Loucy (cell line): ENCODE data around the gene NBEAL2.

Experiments used
- H2AFZ ChIP-seq: fragments of 200-600 bp; sonication (generic); 2 replicates; pipeline ENCODE4 v1.6.0; 2016; ENCODE audit warnings: antibody characterized with exemption, mild to moderate bottlenecking, low read length, moderate library complexity
- H3F3A ChIP-seq: fragments of 200-600 bp; 2 replicates; pipeline ENCODE4 v1.6.0; 2016; ENCODE audit warnings: antibody characterized with exemption, low read depth, mild to moderate bottlenecking
- H3K27me3 ChIP-seq: fragments of 200-600 bp; sonication (generic); 2 replicates; pipeline ENCODE4 v1.6.1; 2014; ENCODE audit warnings: low read length, mild to moderate bottlenecking; ENCODE audit not compliant: insufficient read depth, poor library complexity, severe bottlenecking
- H3K36me3 ChIP-seq: fragments of 200-600 bp; sonication (generic); 2 replicates; pipeline ENCODE4 v1.6.1; 2016; ENCODE audit warnings: low read length; ENCODE audit not compliant: insufficient read depth
- H3K4me1 ChIP-seq: fragments of 200-600 bp; sonication (generic); 2 replicates; pipeline ENCODE4 v1.5.1; 2014; ENCODE audit warnings: low read length, mild to moderate bottlenecking; ENCODE audit not compliant: insufficient read depth, poor library complexity, severe bottlenecking
- H3K4me2 ChIP-seq: fragments of 200-600 bp; sonication (generic); 2 replicates; pipeline ENCODE4 v1.6.0; 2014; ENCODE audit warnings: antibody characterized with exemption, low read length, low read depth, mild to moderate bottlenecking; ENCODE audit not compliant: poor library complexity, severe bottlenecking
- H3K4me3 ChIP-seq: fragments of 200-600 bp; sonication (generic); 2 replicates; pipeline ENCODE4 v1.5.1; 2014; ENCODE audit warnings: low read length, mild to moderate bottlenecking, mixed read lengths; ENCODE audit not compliant: poor library complexity, severe bottlenecking
- H3K79me2 ChIP-seq: fragments of 200-600 bp; sonication (generic); 2 replicates; pipeline ENCODE4 v1.6.1; 2014; ENCODE audit warnings: low read length; ENCODE audit not compliant: insufficient read depth
- H3K9ac ChIP-seq: fragments of 200-600 bp; sonication (generic); 2 replicates; pipeline ENCODE4 v1.6.0; 2014; ENCODE audit warnings: mild to moderate bottlenecking, low read depth, low read length, moderate library complexity; ENCODE audit not compliant: poor library complexity, severe bottlenecking
- H3K9me2 ChIP-seq: fragments of 200-600 bp; sonication (generic); replicated peaks from 2 replicates; pipeline ENCODE4 v1.6.1; 2016; ENCODE audit warnings: low read depth, low read length, mixed read lengths
- H3K9me3 ChIP-seq: fragments of 200-600 bp; sonication (generic); 2 replicates; pipeline ENCODE4 v1.6.1; 2014; ENCODE audit warnings: mild to moderate bottlenecking, antibody characterized with exemption, low read length, low read depth; ENCODE audit not compliant: insufficient read depth
- H4K20me1 ChIP-seq: fragments of 200-600 bp; sonication (generic); 2 replicates; pipeline ENCODE4 v1.6.0; 2014; ENCODE audit warnings: antibody characterized with exemption, low read length, mild to moderate bottlenecking; ENCODE audit not compliant: insufficient read depth, poor library complexity, severe bottlenecking
- EZH2phosphoT487 ChIP-seq: fragments of 200-600 bp; IDR thresholded peaks from 2 replicates; pipeline ENCODE4 v1.6.1; 2018; ENCODE audit warnings: antibody characterized with exemption, mild to moderate bottlenecking, moderate library complexity, borderline replicate concordance
- TF ChIP-seq, protein P1 (sequence below): fragments of 200-600 bp; sonication (generic); conservative IDR thresholded peaks from 2 replicates; pipeline ENCODE4 v1.5.1; 2014; ENCODE audit warnings: mild to moderate bottlenecking, antibody characterized with exemption, low read length

The NBEAL2 gene

DNA sequence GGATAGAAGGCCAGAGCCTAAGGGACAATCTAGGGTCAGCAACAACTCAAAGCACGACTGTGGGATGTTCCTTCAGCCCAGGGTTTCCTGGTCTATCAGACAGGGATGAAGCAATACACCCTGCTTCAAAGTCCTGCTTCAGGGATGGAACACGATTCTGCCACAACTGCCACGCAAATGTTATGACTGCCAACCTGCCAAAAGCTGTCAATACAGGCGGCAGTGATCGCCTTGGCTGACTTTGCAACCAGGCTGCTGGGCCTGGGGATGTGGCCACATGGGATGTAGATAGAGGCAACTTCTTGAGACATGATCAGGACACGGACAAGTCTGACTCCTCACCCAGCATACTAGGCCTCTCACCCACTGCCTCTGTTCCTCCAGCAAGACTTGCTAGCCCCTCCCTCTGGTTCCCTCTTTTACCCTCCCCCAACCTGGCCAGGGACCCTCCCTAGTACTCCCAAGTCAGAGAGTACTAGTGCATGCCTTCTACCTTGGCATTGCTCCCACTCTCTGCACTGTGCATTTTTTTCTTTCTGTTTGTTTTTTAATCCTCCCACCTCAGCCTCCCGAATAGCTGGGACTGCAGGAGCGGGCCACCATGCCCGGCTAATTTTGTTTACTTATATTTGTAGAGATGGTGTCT is 10.6 kb upstream of the NBEAL2 start:
- Histone ChIP-seq H3K4me2 (peak overlapping the region; percentile 74), H3K4me1 (peaks cover 62% of the 10 kb centered on the region), H2AFZ (no peak overlapping the region), H3K9ac (no peak overlapping the region), H3K9me3 (no peaks in the 10 kb centered on the region), H4K20me1 (peaks cover 79% of the 10 kb centered on the region), H3K4me3 (no peak overlapping the region), H3F3A (peaks cover 8% of the 10 kb centered on the region), H3K36me3 (peaks cover 30% of the 10 kb centered on the region; the same call in 1 of the 2 replicates), H3K27me3 (no peaks in the 10 kb centered on the region), H3K9me2 (no peaks in the 10 kb centered on the region), H3K79me2 (peaks cover 90% of the 10 kb centered on the region)
- TF ChIP-seq, protein P1, sequence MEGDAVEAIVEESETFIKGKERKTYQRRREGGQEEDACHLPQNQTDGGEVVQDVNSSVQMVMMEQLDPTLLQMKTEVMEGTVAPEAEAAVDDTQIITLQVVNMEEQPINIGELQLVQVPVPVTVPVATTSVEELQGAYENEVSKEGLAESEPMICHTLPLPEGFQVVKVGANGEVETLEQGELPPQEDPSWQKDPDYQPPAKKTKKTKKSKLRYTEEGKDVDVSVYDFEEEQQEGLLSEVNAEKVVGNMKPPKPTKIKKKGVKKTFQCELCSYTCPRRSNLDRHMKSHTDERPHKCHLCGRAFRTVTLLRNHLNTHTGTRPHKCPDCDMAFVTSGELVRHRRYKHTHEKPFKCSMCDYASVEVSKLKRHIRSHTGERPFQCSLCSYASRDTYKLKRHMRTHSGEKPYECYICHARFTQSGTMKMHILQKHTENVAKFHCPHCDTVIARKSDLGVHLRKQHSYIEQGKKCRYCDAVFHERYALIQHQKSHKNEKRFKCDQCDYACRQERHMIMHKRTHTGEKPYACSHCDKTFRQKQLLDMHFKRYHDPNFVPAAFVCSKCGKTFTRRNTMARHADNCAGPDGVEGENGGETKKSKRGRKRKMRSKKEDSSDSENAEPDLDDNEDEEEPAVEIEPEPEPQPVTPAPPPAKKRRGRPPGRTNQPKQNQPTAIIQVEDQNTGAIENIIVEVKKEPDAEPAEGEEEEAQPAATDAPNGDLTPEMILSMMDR: no peak
- no peak for TF ChIP-seq EZH2phosphoT487

DNA sequence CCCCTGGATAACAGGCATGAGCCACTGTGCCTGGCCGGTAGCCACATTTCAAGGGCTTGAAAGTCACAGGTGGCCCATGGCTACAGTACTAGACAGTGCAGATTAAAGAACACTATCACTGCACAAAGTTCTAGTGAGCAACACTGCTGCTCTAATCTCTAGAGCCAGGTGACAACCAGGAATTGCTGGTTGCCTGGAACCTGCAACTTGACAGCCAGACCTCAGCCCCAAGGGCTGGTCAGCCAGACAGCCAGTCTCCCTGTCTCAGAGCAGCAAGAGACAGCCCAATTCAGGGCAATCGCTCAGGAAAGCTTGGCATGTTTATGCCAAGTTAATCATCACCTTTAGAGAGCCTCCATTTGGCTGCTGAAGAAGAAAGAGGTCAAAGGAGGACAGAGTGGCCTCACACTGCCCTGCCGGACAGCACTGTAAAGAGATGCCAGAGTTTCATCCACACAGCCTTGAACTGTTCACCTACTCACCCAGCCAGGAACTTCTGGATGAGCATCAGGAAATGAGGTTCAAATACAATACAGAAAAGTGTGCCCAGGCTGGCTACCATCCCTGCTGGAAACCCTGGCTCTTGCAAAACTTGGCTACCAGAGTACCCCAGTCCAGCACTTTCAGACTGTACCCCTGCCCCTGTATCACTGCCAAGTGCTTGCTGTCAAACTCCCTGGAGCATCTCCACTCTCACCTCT is 8.9 kb upstream of the NBEAL2 start:
- Histone ChIP-seq H3K4me3 (peak overlapping the region; percentile 58), H3K4me2 (peak overlapping the region; percentile 74), H3K9me3 (no peaks in the 10 kb centered on the region), H4K20me1 (peaks cover 89% of the 10 kb centered on the region), H3K4me1 (peaks cover 74% of the 10 kb centered on the region), H2AFZ (no peak overlapping the region), H3K36me3 (peaks cover 23% of the 10 kb centered on the region; the same call in 1 of the 2 replicates), H3K9me2 (no peaks in the 10 kb centered on the region), H3K9ac (peak overlapping the region; percentile 56), H3F3A (peaks cover 8% of the 10 kb centered on the region), H3K27me3 (no peaks in the 10 kb centered on the region), H3K79me2 (peaks cover 99% of the 10 kb centered on the region)
- no peak for TF ChIP-seq EZH2phosphoT487
- TF ChIP-seq, protein P1: no peak

DNA sequence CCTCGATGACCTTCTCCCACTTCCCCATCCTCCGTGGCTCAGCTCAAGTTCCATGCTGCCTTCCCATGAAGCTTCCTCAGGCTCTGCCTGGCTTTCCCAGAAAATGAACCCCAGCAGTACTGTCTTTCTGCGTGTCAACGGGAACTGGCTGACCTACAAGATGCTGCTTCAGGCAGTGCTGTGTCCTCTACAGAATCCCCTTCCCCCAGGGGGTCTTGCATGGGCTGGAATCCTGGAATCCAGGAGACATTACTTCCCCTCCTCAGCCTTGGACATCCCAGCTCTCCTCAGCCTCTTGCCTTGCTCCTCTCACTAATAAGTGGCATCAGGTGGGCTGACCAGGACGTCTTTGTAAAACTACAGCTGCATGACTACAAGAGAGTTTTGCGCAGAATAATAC is 8.3 kb upstream of the NBEAL2 start:
- peaks cover 8% of the 10 kb centered on the region for H3F3A ChIP-seq
- H3K79me2 ChIP-seq: peaks cover 99% of the 10 kb centered on the region
- TF ChIP-seq EZH2phosphoT487: no peak
- H3K9ac ChIP-seq: peak overlapping the region; percentile 56
- peaks cover 91% of the 10 kb centered on the region for H4K20me1 ChIP-seq
- H3K9me3 ChIP-seq: no peaks in the 10 kb centered on the region
- H3K9me2 ChIP-seq: no peaks in the 10 kb centered on the region
- H3K4me3 ChIP-seq: peak overlapping the region; percentile 58
- H2AFZ ChIP-seq: no peak overlapping the region
- H3K27me3 ChIP-seq: no peaks in the 10 kb centered on the region
- peaks cover 20% of the 10 kb centered on the region; the same call in 1 of the 2 replicates for H3K36me3 ChIP-seq
- H3K4me1 ChIP-seq: peaks cover 74% of the 10 kb centered on the region
- H3K4me2 ChIP-seq: peak overlapping the region; percentile 74
